Ishikawa (cell line): ENCODE data around the gene LHPP.

Source experiments
- CEBPB ChIP-seq: IDR thresholded peaks from 2 replicates; pipeline ENCODE4 v1.6.1; 2012
- CREB1 ChIP-seq: IDR thresholded peaks from 2 replicates; pipeline ENCODE4 v1.6.1; 2012; ENCODE audit warnings: low read depth
- EGR1 ChIP-seq: IDR thresholded peaks from 2 replicates; pipeline ENCODE4 v1.6.1; 2012
- EP300 ChIP-seq: IDR thresholded peaks from 2 replicates; pipeline ENCODE4 v1.6.1; 2012; ENCODE audit warnings: borderline replicate concordance
- FOXM1 ChIP-seq: IDR thresholded peaks from 2 replicates; pipeline ENCODE4 v1.6.1; 2012; ENCODE audit warnings: low read depth, borderline replicate concordance
- MAX ChIP-seq: IDR thresholded peaks from 2 replicates; pipeline ENCODE4 v1.6.1; 2012
- NFIC ChIP-seq: IDR thresholded peaks from 2 replicates; pipeline ENCODE4 v1.6.1; 2012
- RAD21 ChIP-seq: IDR thresholded peaks from 2 replicates; pipeline ENCODE4 v1.6.1; 2012; ENCODE audit warnings: low read depth
- REST ChIP-seq: IDR thresholded peaks from 2 replicates; pipeline ENCODE4 v1.6.1; 2012; ENCODE audit warnings: low read depth, mild to moderate bottlenecking
- TAF1 ChIP-seq: IDR thresholded peaks from 2 replicates; pipeline ENCODE4 v1.6.1; 2012; ENCODE audit warnings: low read depth, mild to moderate bottlenecking
- TCF12 ChIP-seq: IDR thresholded peaks from 2 replicates; pipeline ENCODE4 v1.6.1; 2012; ENCODE audit warnings: low read depth
- TEAD4 ChIP-seq: IDR thresholded peaks from 2 replicates; pipeline ENCODE4 v1.6.1; 2012
- YY1 ChIP-seq: IDR thresholded peaks from 2 replicates; pipeline ENCODE4 v1.6.1; 2012; ENCODE audit warnings: low read depth

GRCh38 chr10:124484661-124485060 lies 23.0 kb downstream of the LHPP start:
- TF ChIP-seq EP300 (no peak), REST (no peak), YY1 (no peak), EGR1 (no peak), CREB1 (no peak), TAF1 (no peak), RAD21 (no peak), TEAD4 (no peak), TCF12 (no peak), FOXM1 (no peak), CEBPB (no peak), MAX (no peak), NFIC (no peak)
